ENCODE results near the gene CHAT. TPM values are rescaled to one million over a fixed set of nuclear protein-coding genes. Genes with fewer than 3 reads are reported as not detected.

CHAT gene
- total RNA-seq, 1 donor from 2014 or later = 0.34 TPM

DNA sequence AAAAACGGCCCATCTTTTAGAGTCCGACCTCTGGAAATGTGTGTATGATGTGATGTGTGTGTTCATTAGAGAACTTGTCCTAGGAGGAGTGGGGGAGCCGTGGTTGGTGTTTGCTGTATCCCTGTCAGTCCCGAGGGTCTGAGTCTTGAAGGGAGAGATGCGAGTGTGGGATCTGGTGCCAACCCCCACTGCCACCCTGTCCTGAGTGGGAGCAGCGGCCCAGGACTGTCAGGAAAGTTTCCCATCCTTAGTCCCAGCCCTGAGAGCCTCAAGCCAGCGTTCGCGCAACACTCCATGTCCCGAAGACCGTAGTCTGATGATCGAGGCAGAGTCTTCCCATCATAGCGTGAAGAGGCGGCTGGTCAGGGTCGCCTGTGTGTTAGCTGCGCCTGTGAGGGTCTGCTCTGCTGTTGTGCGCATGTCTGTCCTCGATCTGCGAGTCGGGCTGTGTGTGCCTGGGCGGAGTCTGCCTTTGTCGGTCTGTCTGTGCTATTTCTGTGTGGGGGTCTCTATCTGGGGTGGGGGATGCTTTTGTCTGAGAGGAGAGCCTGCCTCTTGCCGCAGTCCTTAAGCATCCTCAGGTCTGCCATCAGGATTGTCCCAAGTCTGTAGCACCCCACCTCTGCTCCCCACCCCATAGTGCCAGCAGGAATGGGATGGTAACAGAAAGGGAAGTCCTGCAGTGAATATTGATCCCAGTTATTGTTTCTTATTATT is 514 bp upstream of the CHAT start:
- peaks cover 7% of the 10 kb centered on the region for H3K36me3 Mint-ChIP-seq
- H3K4me3 Mint-ChIP-seq = peak overlapping the region; percentile 73
- peaks cover 14% of the 10 kb centered on the region for H3K4me1 Mint-ChIP-seq (ENCODE audit: unreplicated experiment)
- no peaks in the 10 kb centered on the region for H3K9me3 Mint-ChIP-seq
- TF ChIP-seq, protein P1, sequence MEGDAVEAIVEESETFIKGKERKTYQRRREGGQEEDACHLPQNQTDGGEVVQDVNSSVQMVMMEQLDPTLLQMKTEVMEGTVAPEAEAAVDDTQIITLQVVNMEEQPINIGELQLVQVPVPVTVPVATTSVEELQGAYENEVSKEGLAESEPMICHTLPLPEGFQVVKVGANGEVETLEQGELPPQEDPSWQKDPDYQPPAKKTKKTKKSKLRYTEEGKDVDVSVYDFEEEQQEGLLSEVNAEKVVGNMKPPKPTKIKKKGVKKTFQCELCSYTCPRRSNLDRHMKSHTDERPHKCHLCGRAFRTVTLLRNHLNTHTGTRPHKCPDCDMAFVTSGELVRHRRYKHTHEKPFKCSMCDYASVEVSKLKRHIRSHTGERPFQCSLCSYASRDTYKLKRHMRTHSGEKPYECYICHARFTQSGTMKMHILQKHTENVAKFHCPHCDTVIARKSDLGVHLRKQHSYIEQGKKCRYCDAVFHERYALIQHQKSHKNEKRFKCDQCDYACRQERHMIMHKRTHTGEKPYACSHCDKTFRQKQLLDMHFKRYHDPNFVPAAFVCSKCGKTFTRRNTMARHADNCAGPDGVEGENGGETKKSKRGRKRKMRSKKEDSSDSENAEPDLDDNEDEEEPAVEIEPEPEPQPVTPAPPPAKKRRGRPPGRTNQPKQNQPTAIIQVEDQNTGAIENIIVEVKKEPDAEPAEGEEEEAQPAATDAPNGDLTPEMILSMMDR (conservative IDR thresholded peaks at IDR 0.05) = no peak
- peaks cover 86% of the 10 kb centered on the region for H3K27me3 Mint-ChIP-seq
- H3K27ac Mint-ChIP-seq = no peak overlapping the region
- peak; percentile 54 for DNase-seq (ENCODE audit: extremely low spot score, unreplicated experiment)

DNA sequence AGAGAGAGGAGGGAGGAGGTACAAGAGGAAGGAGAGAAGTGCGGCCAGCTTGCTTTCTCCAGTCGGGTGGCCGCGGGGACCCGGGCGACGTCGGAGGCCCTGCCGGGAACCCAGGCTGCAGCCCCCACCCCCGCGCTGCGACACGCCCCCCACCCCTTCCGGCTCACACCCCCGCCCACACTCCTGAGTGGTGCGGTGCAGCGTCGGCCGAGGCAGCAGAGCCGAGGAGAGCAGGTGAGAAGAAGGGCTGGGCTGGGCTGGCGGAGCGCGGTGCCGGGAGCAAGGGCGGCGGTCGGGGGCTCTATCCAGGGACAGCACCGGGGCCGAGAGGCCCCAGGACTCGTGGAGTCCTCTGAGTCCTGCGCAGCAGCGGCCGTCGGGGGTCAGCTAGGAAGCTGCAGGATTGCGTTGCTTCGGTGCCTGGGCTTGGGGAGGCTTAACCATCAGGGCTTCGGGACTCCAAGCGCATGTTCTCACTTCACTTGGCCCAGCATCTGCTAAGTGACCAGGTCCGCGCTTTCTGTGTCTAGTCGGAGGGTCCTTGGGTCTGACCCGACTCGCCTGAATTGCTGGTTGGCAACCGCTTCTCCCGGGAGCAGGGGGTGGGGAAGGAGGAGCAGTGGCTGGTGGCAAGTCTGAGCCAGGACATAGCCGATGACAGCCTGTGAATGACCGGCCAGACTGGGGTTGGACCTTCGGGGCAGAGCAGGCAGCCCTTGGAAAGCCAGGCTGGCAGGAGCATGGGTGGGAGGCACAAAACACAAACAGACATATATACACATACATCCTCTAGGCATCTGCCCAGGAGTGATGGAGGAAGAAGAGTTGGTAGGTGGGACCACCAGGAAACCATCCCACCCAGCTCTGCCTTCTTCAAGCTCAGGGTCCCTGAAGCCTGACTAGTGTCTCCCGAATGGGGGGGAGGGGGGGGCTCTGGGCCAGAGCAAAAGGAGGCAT is 683 bp downstream of the CHAT start:
- peak; percentile 55 for DNase-seq (ENCODE audit: extremely low spot score, unreplicated experiment)
- peaks cover 86% of the 10 kb centered on the region for H3K27me3 Mint-ChIP-seq
- H3K36me3 Mint-ChIP-seq = peaks cover 7% of the 10 kb centered on the region
- peaks cover 10% of the 10 kb centered on the region for H3K4me1 Mint-ChIP-seq (ENCODE audit: unreplicated experiment)
- TF ChIP-seq, protein P1 (conservative IDR thresholded peaks at IDR 0.05) = no peak
- no peak overlapping the region for H3K27ac Mint-ChIP-seq
- no peaks in the 10 kb centered on the region for H3K9me3 Mint-ChIP-seq
- no peak overlapping the region for H3K4me3 Mint-ChIP-seq

DNA sequence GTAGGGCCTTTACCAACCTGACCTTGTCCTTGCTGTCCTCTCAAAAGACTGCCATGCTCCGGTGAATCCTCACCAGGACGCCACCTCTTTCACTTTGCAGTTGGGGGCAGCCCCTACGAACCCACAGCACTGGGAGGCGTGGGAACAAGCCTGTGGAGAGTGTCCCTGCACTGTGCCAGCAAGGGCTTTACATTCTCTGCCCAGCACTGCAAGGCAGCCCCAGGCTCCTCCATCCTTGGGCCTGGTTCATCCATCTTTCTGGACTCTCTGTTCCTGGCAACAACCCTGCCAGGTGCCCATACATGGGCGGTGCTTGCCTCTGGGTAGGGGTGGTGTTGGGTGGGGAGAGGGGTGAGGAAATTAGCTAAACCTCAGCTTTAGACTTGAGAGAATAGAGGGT is 1.4 kb downstream of the CHAT start:
- peaks cover 10% of the 10 kb centered on the region for H3K4me1 Mint-ChIP-seq (ENCODE audit: unreplicated experiment)
- H3K27ac Mint-ChIP-seq = no peak overlapping the region
- peaks cover 91% of the 10 kb centered on the region for H3K27me3 Mint-ChIP-seq
- no peak overlapping the region for H3K4me3 Mint-ChIP-seq
- DNase-seq (ENCODE audit: extremely low spot score, unreplicated experiment) = peak; percentile 36
- H3K9me3 Mint-ChIP-seq = no peaks in the 10 kb centered on the region
- TF ChIP-seq, protein P1 (conservative IDR thresholded peaks at IDR 0.05) = no peak
- H3K36me3 Mint-ChIP-seq = peaks cover 7% of the 10 kb centered on the region

DNA sequence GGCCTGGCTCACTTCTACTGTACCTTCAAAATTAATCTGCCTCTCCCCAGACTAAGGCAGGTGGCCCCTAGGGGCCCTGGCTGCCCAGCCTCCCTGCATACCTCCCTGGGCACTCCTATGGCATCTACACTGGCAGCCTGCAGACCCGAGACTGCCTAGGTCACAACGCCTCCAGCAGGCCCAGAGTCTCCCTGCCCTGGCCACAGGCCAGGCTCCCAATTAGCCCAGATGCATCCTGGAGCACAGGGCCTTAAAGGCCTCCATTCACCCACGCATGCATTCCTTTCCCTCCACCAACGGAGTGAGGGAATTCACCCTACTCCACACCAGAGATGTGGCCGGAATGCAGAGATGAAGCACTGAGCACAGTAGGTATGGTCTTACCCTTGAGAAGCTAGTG is 1.9 kb downstream of the CHAT start:
- Mint-ChIP-seq H3K9me3 (no peaks in the 10 kb centered on the region), H3K27me3 (peaks cover 93% of the 10 kb centered on the region), H3K27ac (no peak overlapping the region), H3K4me1 (ENCODE audit: unreplicated experiment) (peaks cover 10% of the 10 kb centered on the region), H3K36me3 (peaks cover 7% of the 10 kb centered on the region), H3K4me3 (no peak overlapping the region)
- TF ChIP-seq, protein P1 (conservative IDR thresholded peaks at IDR 0.05) = no peak
- DNase-seq (ENCODE audit: extremely low spot score, unreplicated experiment) = no peak

DNA sequence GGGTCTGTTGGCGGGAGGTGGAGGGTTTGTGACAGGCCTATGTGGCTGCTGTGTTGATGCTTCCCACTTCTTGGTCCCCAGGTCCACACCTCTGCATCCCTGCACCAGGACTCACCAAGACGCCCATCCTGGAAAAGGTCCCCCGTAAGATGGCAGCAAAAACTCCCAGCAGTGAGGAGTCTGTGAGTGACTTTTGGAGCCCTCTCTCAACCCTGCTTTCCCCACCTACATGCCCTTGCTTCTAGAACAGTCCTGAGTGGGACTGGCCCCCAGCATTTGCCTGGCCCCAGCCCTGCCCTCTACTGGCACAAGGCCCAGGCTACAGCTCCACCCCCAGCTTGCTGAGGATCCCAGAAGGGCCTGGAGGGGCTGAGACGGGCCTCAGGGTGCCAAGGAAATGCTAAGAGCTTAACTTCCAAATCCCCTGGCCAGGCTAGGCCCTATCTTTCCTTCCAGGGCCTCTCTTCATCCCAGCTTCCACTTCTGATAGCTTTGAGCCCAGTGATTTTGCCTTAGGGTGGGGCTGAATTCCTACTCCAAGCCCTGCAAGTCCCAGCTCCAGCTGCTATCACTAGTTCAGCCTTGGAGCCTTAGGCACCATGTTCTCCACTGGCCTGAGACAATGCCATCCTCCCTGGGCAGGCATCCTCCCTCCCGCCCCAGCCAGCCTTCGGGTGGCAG is 2.7 kb downstream of the CHAT start:
- H3K36me3 Mint-ChIP-seq = peaks cover 7% of the 10 kb centered on the region
- DNase-seq (ENCODE audit: extremely low spot score, unreplicated experiment) = no peak
- H3K27ac Mint-ChIP-seq = no peak overlapping the region
- H3K27me3 Mint-ChIP-seq = peaks cover 88% of the 10 kb centered on the region
- H3K9me3 Mint-ChIP-seq = no peaks in the 10 kb centered on the region
- no peak overlapping the region for H3K4me3 Mint-ChIP-seq
- peaks cover 10% of the 10 kb centered on the region for H3K4me1 Mint-ChIP-seq (ENCODE audit: unreplicated experiment)
- TF ChIP-seq, protein P1 (conservative IDR thresholded peaks at IDR 0.05) = no peak
